WTC11 (cell line): ENCODE measurements around the gene RGS7. TPM values are rescaled to one million over a fixed set of nuclear protein-coding genes. Genes with fewer than 3 reads are reported as not detected.

ENCODE experiments used
- ATAC-seq: fragments of 200-7000 bp; cut with Tn5 transposase; 2 replicates; pipeline ENCODE4 v1.10.0; 2021; ENCODE audit warnings: mild to moderate bottlenecking, moderate library complexity
- CTCF ChIA-PET: fragments of 300-600 bp; sonication (Branson Sonifier 250); formaldehyde crosslinking; loops from one replicate; lab custom pipeline; 2021; ENCODE audit warnings: antibody characterized with exemption; lab: Charles Lee
- POLR2A ChIA-PET: fragments of 350-600 bp; sonication (Branson Sonifier 250); formaldehyde crosslinking; loops from one replicate; lab custom pipeline; 2021; ENCODE audit warnings: antibody characterized with exemption; lab: Charles Lee
- DNase-seq: peaks from one replicate; pipeline ENCODE4 v3.0.0; 2021; ENCODE audit warnings: low spot score
- H3K27ac Mint-ChIP-seq: 2 replicates; pipeline ENCODE4 v1.8.0; 2021; ENCODE audit warnings: mixed read lengths
- H3K27me3 Mint-ChIP-seq: 2 replicates; pipeline ENCODE4 v1.8.0; 2021; ENCODE audit warnings: low read depth, mild to moderate bottlenecking, moderate library complexity, mixed read lengths
- H3K36me3 Mint-ChIP-seq: 2 replicates; pipeline ENCODE4 v1.8.0; 2021; ENCODE audit warnings: mixed read lengths
- H3K4me1 Mint-ChIP-seq: 2 replicates; pipeline ENCODE4 v1.8.0; 2022; ENCODE audit warnings: mixed read lengths
- H3K4me3 Mint-ChIP-seq: 2 replicates; pipeline ENCODE4 v1.8.0; 2021; ENCODE audit warnings: mild to moderate bottlenecking, moderate library complexity, mixed read lengths
- H3K9me3 Mint-ChIP-seq: 2 replicates; pipeline ENCODE4 v1.8.0; 2021; ENCODE audit warnings: mixed read lengths
- ATF1 ChIP-seq: sonication (generic); formaldehyde crosslinking; IDR thresholded peaks from 2 replicates; pipeline ENCODE4 v1.8.1; 2023; ENCODE audit warnings: mild to moderate bottlenecking, moderate library complexity, missing genetic modification reagents
- CBFB ChIP-seq: sonication (generic); formaldehyde crosslinking; IDR thresholded peaks from 2 replicates; pipeline ENCODE4 v1.8.1; 2022; ENCODE audit warnings: mild to moderate bottlenecking, low read depth, missing genetic modification reagents
- CREB1 ChIP-seq: sonication (generic); formaldehyde crosslinking; IDR thresholded peaks from 2 replicates; pipeline ENCODE4 v1.8.0; 2023; ENCODE audit warnings: mild to moderate bottlenecking, missing genetic modification reagents
- EMX1 ChIP-seq: fragments of 250-450 bp; sonication (Bioruptor Pico); IDR thresholded peaks from 2 replicates; pipeline ENCODE4 v1.8.0; 2021; ENCODE audit warnings: mild to moderate bottlenecking
- GABPB1 ChIP-seq: sonication (generic); formaldehyde crosslinking; IDR thresholded peaks from 2 replicates; pipeline ENCODE4 v1.8.1; 2023; ENCODE audit warnings: mild to moderate bottlenecking, missing genetic modification reagents
- HMGA2 ChIP-seq: fragments of 250-450 bp; sonication (Bioruptor Pico); IDR thresholded peaks from 2 replicates; pipeline ENCODE4 v1.4.0; 2021; ENCODE audit warnings: mild to moderate bottlenecking, moderate library complexity
- OVOL2 ChIP-seq: fragments of 250-450 bp; sonication (Bioruptor Pico); IDR thresholded peaks from 2 replicates; pipeline ENCODE4 v1.9.0; 2021; ENCODE audit warnings: mild to moderate bottlenecking, borderline replicate concordance
- PRRX2 ChIP-seq: fragments of 250-450 bp; sonication (Bioruptor Pico); IDR thresholded peaks from 2 replicates; pipeline ENCODE4 v1.8.0; 2021; ENCODE audit warnings: mild to moderate bottlenecking
- RORB ChIP-seq: fragments of 250-450 bp; sonication (Bioruptor Pico); IDR thresholded peaks from 2 replicates; pipeline ENCODE4 v1.9.0; 2021; ENCODE audit warnings: mild to moderate bottlenecking
- SOX15 ChIP-seq: fragments of 250-450 bp; sonication (Bioruptor Pico); IDR thresholded peaks from 2 replicates; pipeline ENCODE4 v1.9.0; 2021; ENCODE audit warnings: mild to moderate bottlenecking
- TEAD1 ChIP-seq: sonication (generic); formaldehyde crosslinking; IDR thresholded peaks from 2 replicates; pipeline ENCODE4 v1.8.0; 2022; ENCODE audit warnings: mild to moderate bottlenecking, missing genetic modification reagents
- ZBTB21 ChIP-seq: sonication (generic); formaldehyde crosslinking; IDR thresholded peaks from 2 replicates; pipeline ENCODE4 v1.8.1; 2023; ENCODE audit warnings: mild to moderate bottlenecking, missing genetic modification reagents, borderline replicate concordance
- ZNF219 ChIP-seq: sonication (generic); formaldehyde crosslinking; IDR thresholded peaks from 2 replicates; pipeline ENCODE4 v1.8.0; 2023; ENCODE audit warnings: missing genetic modification reagents, mild to moderate bottlenecking, borderline replicate concordance
- ZNF396 ChIP-seq: fragments of 250-450 bp; sonication (Bioruptor Pico); IDR thresholded peaks from 2 replicates; pipeline ENCODE4 v1.8.0; 2021; ENCODE audit warnings: mild to moderate bottlenecking, moderate library complexity, borderline replicate concordance
- total RNA-seq: library from RNA; stranded (reverse); gene quantifications from 3 replicates; pipeline ENCODE4 v1.2.3, GENCODE V29; 2021
- TF ChIP-seq, protein P1 (sequence below): sonication (generic); formaldehyde crosslinking; IDR thresholded peaks from 2 replicates; pipeline ENCODE4 v1.8.1; 2023; ENCODE audit warnings: mild to moderate bottlenecking, missing genetic modification reagents, borderline replicate concordance
- TF ChIP-seq, protein P2 (sequence below): fragments of 250-450 bp; sonication (Bioruptor Pico); IDR thresholded peaks from 2 replicates; pipeline ENCODE4 v2.1.2; 2022; ENCODE audit warnings: mild to moderate bottlenecking, moderate library complexity
- TF ChIP-seq, protein P3 (sequence below): fragments of 250-450 bp; sonication (Bioruptor Pico); IDR thresholded peaks from 2 replicates; pipeline ENCODE4 v1.9.0; 2021; ENCODE audit warnings: moderate library complexity, mild to moderate bottlenecking, inconsistent platforms, borderline replicate concordance
- TF ChIP-seq, protein P4 (sequence below): sonication (generic); formaldehyde crosslinking; conservative IDR thresholded peaks from 2 replicates; pipeline ENCODE4 v1.8.1; 2023; ENCODE audit warnings: mild to moderate bottlenecking, low read depth, missing genetic modification reagents, moderate library complexity
- TF ChIP-seq, protein P5 (sequence below): sonication (generic); formaldehyde crosslinking; IDR thresholded peaks from 2 replicates; pipeline ENCODE4 v1.8.1; 2022; ENCODE audit warnings: missing genetic modification reagents, borderline replicate concordance

Gene RGS7
- total RNA-seq, 1 experiment from 2014 or later, result 1.2 TPM

DNA sequence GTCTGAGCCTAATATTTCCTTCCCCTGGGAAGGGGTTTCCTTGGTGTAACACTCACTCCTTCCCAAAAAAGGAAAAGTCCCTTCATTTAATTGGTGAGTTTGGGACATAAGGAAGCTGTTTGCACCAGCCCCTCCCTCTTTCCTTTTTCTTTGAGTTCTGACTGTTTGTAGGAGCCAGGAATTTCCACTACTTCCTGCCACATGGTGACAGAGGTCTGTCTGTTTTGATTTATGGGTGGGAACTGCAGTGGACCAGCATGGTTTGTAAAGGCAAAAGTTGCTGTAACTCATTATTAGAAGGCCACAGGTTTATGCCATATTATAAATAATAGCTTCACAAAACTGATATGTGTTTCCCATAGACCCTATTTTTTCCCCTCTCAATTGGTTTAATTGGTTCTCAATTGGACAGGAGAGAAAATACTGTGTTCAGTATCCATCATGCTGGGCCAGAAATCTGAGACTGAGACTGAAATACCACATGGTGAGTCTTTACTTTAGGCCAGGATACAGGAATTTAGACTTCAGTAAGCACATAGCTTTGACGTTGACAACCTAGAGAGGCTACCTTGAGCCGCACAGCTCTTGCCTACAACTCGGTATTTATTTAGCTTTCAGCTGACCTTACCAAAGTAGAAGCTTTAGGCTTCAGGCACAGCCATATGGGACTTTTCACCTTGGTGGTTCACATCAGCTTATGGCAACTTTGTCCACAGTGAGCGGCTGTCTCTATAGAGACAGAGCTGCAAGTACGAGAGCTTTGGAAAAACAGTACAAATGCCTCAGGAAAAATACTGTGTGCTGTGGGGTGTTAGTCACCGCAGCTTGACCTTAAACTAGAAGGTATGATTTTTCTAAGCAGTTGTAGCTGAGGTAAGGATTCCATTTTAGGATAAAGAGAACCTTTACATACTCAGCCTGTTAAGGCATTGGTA is 40.0 kb upstream of the RGS7 start:
- Mint-ChIP-seq H3K27ac (peak overlapping the region; percentile 49; the same call in 1 of the 2 replicates), H3K27me3 (no peaks in the 10 kb centered on the region), H3K4me1 (peaks cover 22% of the 10 kb centered on the region), H3K36me3 (no peaks in the 10 kb centered on the region), H3K9me3 (peaks cover 10% of the 10 kb centered on the region; the same call in 1 of the 2 replicates), H3K4me3 (no peak overlapping the region)
- POLR2A ChIA-PET, result interaction anchor here (0.7 kb wide), 1 partner anchor 391 kb away, joined by 3 read pairs; no protein-coding TSS in a partner anchor
- no peak for DNase-seq
- TF ChIP-seq TEAD1 (CRISPR knock-in tag), result no peak
- TF ChIP-seq, protein P1, sequence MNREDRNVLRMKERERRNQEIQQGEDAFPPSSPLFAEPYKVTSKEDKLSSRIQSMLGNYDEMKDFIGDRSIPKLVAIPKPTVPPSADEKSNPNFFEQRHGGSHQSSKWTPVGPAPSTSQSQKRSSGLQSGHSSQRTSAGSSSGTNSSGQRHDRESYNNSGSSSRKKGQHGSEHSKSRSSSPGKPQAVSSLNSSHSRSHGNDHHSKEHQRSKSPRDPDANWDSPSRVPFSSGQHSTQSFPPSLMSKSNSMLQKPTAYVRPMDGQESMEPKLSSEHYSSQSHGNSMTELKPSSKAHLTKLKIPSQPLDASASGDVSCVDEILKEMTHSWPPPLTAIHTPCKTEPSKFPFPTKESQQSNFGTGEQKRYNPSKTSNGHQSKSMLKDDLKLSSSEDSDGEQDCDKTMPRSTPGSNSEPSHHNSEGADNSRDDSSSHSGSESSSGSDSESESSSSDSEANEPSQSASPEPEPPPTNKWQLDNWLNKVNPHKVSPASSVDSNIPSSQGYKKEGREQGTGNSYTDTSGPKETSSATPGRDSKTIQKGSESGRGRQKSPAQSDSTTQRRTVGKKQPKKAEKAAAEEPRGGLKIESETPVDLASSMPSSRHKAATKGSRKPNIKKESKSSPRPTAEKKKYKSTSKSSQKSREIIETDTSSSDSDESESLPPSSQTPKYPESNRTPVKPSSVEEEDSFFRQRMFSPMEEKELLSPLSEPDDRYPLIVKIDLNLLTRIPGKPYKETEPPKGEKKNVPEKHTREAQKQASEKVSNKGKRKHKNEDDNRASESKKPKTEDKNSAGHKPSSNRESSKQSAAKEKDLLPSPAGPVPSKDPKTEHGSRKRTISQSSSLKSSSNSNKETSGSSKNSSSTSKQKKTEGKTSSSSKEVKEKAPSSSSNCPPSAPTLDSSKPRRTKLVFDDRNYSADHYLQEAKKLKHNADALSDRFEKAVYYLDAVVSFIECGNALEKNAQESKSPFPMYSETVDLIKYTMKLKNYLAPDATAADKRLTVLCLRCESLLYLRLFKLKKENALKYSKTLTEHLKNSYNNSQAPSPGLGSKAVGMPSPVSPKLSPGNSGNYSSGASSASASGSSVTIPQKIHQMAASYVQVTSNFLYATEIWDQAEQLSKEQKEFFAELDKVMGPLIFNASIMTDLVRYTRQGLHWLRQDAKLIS (CRISPR knock-in tag), result no peak
- TF ChIP-seq EMX1 (CRISPR knock-in tag), result no peak
- TF ChIP-seq GABPB1 (CRISPR knock-in tag), result no peak
- TF ChIP-seq, protein P2, sequence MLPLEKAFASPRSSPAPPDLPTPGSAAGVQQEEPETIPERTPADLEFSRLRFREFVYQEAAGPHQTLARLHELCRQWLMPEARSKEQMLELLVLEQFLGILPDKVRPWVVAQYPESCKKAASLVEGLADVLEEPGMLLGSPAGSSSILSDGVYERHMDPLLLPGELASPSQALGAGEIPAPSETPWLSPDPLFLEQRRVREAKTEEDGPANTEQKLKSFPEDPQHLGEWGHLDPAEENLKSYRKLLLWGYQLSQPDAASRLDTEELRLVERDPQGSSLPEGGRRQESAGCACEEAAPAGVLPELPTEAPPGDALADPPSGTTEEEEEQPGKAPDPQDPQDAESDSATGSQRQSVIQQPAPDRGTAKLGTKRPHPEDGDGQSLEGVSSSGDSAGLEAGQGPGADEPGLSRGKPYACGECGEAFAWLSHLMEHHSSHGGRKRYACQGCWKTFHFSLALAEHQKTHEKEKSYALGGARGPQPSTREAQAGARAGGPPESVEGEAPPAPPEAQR (CRISPR knock-in tag), result no peak
- TF ChIP-seq, protein P3, sequence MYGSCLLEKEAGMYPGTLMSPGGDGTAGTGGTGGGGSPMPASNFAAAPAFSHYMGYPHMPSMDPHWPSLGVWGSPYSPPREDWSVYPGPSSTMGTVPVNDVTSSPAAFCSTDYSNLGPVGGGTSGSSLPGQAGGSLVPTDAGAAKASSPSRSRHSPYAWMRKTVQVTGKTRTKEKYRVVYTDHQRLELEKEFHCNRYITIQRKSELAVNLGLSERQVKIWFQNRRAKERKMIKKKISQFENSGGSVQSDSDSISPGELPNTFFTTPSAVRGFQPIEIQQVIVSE (CRISPR knock-in tag), result no peak
- TF ChIP-seq ZNF396, result no peak
- no peak for TF ChIP-seq OVOL2 (CRISPR knock-in tag)
- no peak for TF ChIP-seq SOX15
- no peak for TF ChIP-seq CREB1 (CRISPR knock-in tag)
- TF ChIP-seq PRRX2 (CRISPR knock-in tag), result no peak
- TF ChIP-seq RORB, result no peak
- TF ChIP-seq, protein P4, sequence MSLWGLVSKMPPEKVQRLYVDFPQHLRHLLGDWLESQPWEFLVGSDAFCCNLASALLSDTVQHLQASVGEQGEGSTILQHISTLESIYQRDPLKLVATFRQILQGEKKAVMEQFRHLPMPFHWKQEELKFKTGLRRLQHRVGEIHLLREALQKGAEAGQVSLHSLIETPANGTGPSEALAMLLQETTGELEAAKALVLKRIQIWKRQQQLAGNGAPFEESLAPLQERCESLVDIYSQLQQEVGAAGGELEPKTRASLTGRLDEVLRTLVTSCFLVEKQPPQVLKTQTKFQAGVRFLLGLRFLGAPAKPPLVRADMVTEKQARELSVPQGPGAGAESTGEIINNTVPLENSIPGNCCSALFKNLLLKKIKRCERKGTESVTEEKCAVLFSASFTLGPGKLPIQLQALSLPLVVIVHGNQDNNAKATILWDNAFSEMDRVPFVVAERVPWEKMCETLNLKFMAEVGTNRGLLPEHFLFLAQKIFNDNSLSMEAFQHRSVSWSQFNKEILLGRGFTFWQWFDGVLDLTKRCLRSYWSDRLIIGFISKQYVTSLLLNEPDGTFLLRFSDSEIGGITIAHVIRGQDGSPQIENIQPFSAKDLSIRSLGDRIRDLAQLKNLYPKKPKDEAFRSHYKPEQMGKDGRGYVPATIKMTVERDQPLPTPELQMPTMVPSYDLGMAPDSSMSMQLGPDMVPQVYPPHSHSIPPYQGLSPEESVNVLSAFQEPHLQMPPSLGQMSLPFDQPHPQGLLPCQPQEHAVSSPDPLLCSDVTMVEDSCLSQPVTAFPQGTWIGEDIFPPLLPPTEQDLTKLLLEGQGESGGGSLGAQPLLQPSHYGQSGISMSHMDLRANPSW (CRISPR knock-in tag), result no peak
- TF ChIP-seq ZBTB21 (CRISPR knock-in tag), result no peak
- TF ChIP-seq, protein P5, sequence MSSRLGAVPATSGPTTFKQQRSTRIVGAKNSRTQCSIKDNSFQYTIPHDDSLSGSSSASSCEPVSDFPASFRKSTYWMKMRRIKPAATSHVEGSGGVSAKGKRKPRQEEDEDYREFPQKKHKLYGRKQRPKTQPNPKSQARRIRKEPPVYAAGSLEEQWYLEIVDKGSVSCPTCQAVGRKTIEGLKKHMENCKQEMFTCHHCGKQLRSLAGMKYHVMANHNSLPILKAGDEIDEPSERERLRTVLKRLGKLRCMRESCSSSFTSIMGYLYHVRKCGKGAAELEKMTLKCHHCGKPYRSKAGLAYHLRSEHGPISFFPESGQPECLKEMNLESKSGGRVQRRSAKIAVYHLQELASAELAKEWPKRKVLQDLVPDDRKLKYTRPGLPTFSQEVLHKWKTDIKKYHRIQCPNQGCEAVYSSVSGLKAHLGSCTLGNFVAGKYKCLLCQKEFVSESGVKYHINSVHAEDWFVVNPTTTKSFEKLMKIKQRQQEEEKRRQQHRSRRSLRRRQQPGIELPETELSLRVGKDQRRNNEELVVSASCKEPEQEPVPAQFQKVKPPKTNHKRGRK (CRISPR knock-in tag), result no peak
- TF ChIP-seq ATF1 (CRISPR knock-in tag), result no peak
- no peak for TF ChIP-seq ZNF219 (CRISPR knock-in tag)
- TF ChIP-seq CBFB (CRISPR knock-in tag), result no peak
- no peak for TF ChIP-seq HMGA2
- ATAC-seq, result peak; percentile 51
- CTCF ChIA-PET, result interaction anchor here (1.1 to 1.2 kb wide), 2 partner anchors 336 to 509 kb away, joined by 3 read pairs; no protein-coding TSS in a partner anchor
